ENCODE results near the gene CDK14.

DNA sequence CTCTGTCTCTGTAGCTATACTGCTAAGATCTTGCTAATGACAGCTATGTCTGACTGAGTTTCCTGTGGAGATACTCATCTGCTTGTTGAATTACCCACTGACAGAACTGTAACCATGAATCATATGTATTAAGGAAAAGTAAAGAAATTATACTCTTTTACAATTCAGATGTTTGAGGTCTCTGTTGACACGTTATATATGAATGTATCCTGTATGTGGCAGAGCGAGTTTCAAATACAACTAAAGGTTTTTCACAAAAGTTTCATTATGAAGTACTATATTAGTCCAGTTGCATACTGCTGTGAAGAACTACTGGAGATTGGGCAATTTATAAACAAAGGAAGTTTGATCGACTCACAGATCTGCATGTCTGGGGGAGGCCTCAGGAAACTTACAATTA lies 232.5 kb downstream of the CDK14 start:
- no peak for TF ChIP-seq FOXP2 (optimal IDR thresholded peaks at IDR 0.05; ENCODE audit: control extremely low read depth, extremely low read length, insufficient read depth)
- no peak for TF ChIP-seq EZH2 (IDR thresholded peaks at IDR 0.05)
- no peak for TF ChIP-seq POLR2AphosphoS5 (IDR thresholded peaks at IDR 0.05; ENCODE audit: borderline replicate concordance, low read depth, low read length)

Measured in SK-N-MC (cell line).